ENCODE data around the gene MYADML2.

MYADML2 gene

GRCh38 chr17:81947189-81947588 lies at the start of gene MYADML2:
Gene MYADML2, minus strand, starts transcription at chr17:81947233. Its CDS starts 5,492 bp downstream, at chr17:81941741.
- TF ChIP-seq GATA3 (IDR thresholded peaks at IDR 0.05; ENCODE audit: low read depth, low read length) (no peak), GATA2 (IDR thresholded peaks at IDR 0.05; ENCODE audit: low read depth, low read length) (no peak)

- no peak for TF ChIP-seq GATA3 (IDR thresholded peaks at IDR 0.05; ENCODE audit: low read depth, low read length)
- TF ChIP-seq GATA2 (IDR thresholded peaks at IDR 0.05; ENCODE audit: low read depth, low read length): no peak
These were observed 49.3 kb upstream of the MYADML2 start for GRCh38 chr17:81996232-81996756.

- TF ChIP-seq GATA3 (IDR thresholded peaks at IDR 0.05; ENCODE audit: low read depth, low read length) (no peak), GATA2 (IDR thresholded peaks at IDR 0.05; ENCODE audit: low read depth, low read length) (no peak)
These were observed 48.6 kb upstream of the MYADML2 start for GRCh38 chr17:81995463-81996231.

GRCh38 chr17:81994593-81995462 lies 47.8 kb upstream of the MYADML2 start:
- TF ChIP-seq GATA3 (IDR thresholded peaks at IDR 0.05; ENCODE audit: low read depth, low read length) (no peak), GATA2 (IDR thresholded peaks at IDR 0.05; ENCODE audit: low read depth, low read length) (no peak)

- no peak for TF ChIP-seq GATA2 (IDR thresholded peaks at IDR 0.05; ENCODE audit: low read depth, low read length)
- no peak for TF ChIP-seq GATA3 (IDR thresholded peaks at IDR 0.05; ENCODE audit: low read depth, low read length)
These were observed 46.9 kb upstream of the MYADML2 start for GRCh38 chr17:81993729-81994592.

GRCh38 chr17:81992306-81993102 lies 45.5 kb upstream of the MYADML2 start:
- TF ChIP-seq GATA3 (IDR thresholded peaks at IDR 0.05; ENCODE audit: low read depth, low read length) (no peak), GATA2 (IDR thresholded peaks at IDR 0.05; ENCODE audit: low read depth, low read length) (no peak)

GRCh38 chr17:81991684-81992305 lies 44.8 kb upstream of the MYADML2 start:
- TF ChIP-seq GATA3 (IDR thresholded peaks at IDR 0.05; ENCODE audit: low read depth, low read length) (no peak), GATA2 (IDR thresholded peaks at IDR 0.05; ENCODE audit: low read depth, low read length) (no peak)

- no peak for TF ChIP-seq GATA3 (IDR thresholded peaks at IDR 0.05; ENCODE audit: low read depth, low read length)
- no peak for TF ChIP-seq GATA2 (IDR thresholded peaks at IDR 0.05; ENCODE audit: low read depth, low read length)
These were observed 44.0 kb upstream of the MYADML2 start for GRCh38 chr17:81990836-81991683.

- TF ChIP-seq GATA3 (IDR thresholded peaks at IDR 0.05; ENCODE audit: low read depth, low read length): no peak
- no peak for TF ChIP-seq GATA2 (IDR thresholded peaks at IDR 0.05; ENCODE audit: low read depth, low read length)
These were observed 40.2 kb upstream of the MYADML2 start for GRCh38 chr17:81987161-81987770.

- no peak for TF ChIP-seq GATA2 (IDR thresholded peaks at IDR 0.05; ENCODE audit: low read depth, low read length)
- TF ChIP-seq GATA3 (IDR thresholded peaks at IDR 0.05; ENCODE audit: low read depth, low read length): no peak
These were observed 39.6 kb upstream of the MYADML2 start for GRCh38 chr17:81986606-81987005.

GRCh38 chr17:81984773-81985410 lies 37.9 kb upstream of the MYADML2 start:
- no peak for TF ChIP-seq GATA2 (IDR thresholded peaks at IDR 0.05; ENCODE audit: low read depth, low read length)
- no peak for TF ChIP-seq GATA3 (IDR thresholded peaks at IDR 0.05; ENCODE audit: low read depth, low read length)

All from SH-SY5Y (cell line).